H9 (cell line): ENCODE data around the gene SH3BP5L. TPM values are rescaled to one million over a fixed set of nuclear protein-coding genes. Genes with fewer than 3 reads are reported as not detected.

Experiments used
- DNase-seq: peaks from one replicate; pipeline ENCODE4 v3.0.0-alpha.2; 2017
- H2AFZ ChIP-seq: one replicate; pipeline ENCODE4 v1.6.1; 2013; ENCODE audit warnings: mild to moderate bottlenecking, low read length, control low read depth, moderate library complexity
- H2AK5ac ChIP-seq: 2 replicates; pipeline ENCODE4 v1.6.1; 2013; ENCODE audit warnings: low read length, control low read depth, mixed read lengths; ENCODE audit not compliant: insufficient read length
- H2BK120ac ChIP-seq: one replicate; pipeline ENCODE4 v1.6.1; 2013; ENCODE audit warnings: low read depth, mild to moderate bottlenecking, low read length, control low read depth, inconsistent platforms; ENCODE audit not compliant: poor library complexity, severe bottlenecking
- H2BK12ac ChIP-seq: 2 replicates; pipeline ENCODE4 v1.6.1; 2013; ENCODE audit warnings: low read length, control low read depth, mixed read lengths, low read depth; ENCODE audit not compliant: insufficient read length
- H2BK15ac ChIP-seq: 2 replicates; pipeline ENCODE4 v1.6.1; 2013; ENCODE audit warnings: low read depth, low read length, control low read depth
- H2BK20ac ChIP-seq: one replicate; pipeline ENCODE4 v1.6.1; 2013; ENCODE audit warnings: low read depth, mild to moderate bottlenecking, low read length, control low read depth, inconsistent platforms; ENCODE audit not compliant: poor library complexity, severe bottlenecking
- H2BK5ac ChIP-seq: 2 replicates; pipeline ENCODE4 v1.6.1; 2013; ENCODE audit warnings: low read length, control low read depth, mixed read lengths; ENCODE audit not compliant: insufficient read length
- H3K14ac ChIP-seq: 2 replicates; pipeline ENCODE4 v1.6.1; 2013; ENCODE audit warnings: low read length, control low read depth; ENCODE audit not compliant: insufficient read depth
- H3K18ac ChIP-seq: 2 replicates; pipeline ENCODE4 v1.6.1; 2013; ENCODE audit warnings: low read depth, mild to moderate bottlenecking, mixed read lengths, low read length, control low read depth; ENCODE audit not compliant: insufficient read length
- H3K23ac ChIP-seq: 2 replicates; pipeline ENCODE4 v1.6.1; 2013; ENCODE audit warnings: low read length, control low read depth, mixed read lengths, low read depth; ENCODE audit not compliant: insufficient read length
- H3K23me2 ChIP-seq: 2 replicates; pipeline ENCODE4 v1.6.1; 2013; ENCODE audit warnings: low read depth, mild to moderate bottlenecking, mixed read lengths, low read length, control low read depth; ENCODE audit not compliant: insufficient read length, poor library complexity, severe bottlenecking
- H3K27ac ChIP-seq: 2 replicates; pipeline ENCODE4 v1.5.1; 2013; ENCODE audit warnings: low read length, control low read depth, mixed read lengths, low read depth; ENCODE audit not compliant: insufficient read length
- H3K27me3 ChIP-seq: 2 replicates; pipeline ENCODE4 v1.6.1; 2013; ENCODE audit warnings: low read length, control low read depth, inconsistent platforms; ENCODE audit not compliant: insufficient read depth
- H3K4ac ChIP-seq: 2 replicates; pipeline ENCODE4 v1.6.1; 2013; ENCODE audit warnings: low read depth, mild to moderate bottlenecking, control low read depth, inconsistent platforms, low read length, moderate library complexity
- H3K4me1 ChIP-seq: 2 replicates; pipeline ENCODE4 v1.6.1; 2013; ENCODE audit warnings: low read length, control low read depth, inconsistent platforms; ENCODE audit not compliant: insufficient read depth
- H3K4me2 ChIP-seq: 2 replicates; pipeline ENCODE4 v1.6.1; 2013; ENCODE audit warnings: low read length, control low read depth, mixed read lengths; ENCODE audit not compliant: insufficient read length, insufficient read depth
- H3K56ac ChIP-seq: 2 replicates; pipeline ENCODE4 v1.6.1; 2013; ENCODE audit warnings: low read depth, mild to moderate bottlenecking, mixed read lengths, low read length, control low read depth; ENCODE audit not compliant: insufficient read length
- H3K79me1 ChIP-seq: 2 replicates; pipeline ENCODE4 v1.6.1; 2013; ENCODE audit warnings: low read depth, mild to moderate bottlenecking, moderate library complexity, low read length, control low read depth, inconsistent platforms; ENCODE audit not compliant: insufficient read depth, poor library complexity, severe bottlenecking
- H3K79me2 ChIP-seq: 2 replicates; pipeline ENCODE4 v1.6.1; 2013; ENCODE audit warnings: low read length, control low read depth, inconsistent platforms; ENCODE audit not compliant: insufficient read depth
- H3K9ac ChIP-seq: 2 replicates; pipeline ENCODE4 v1.6.1; 2013; ENCODE audit warnings: low read length, control low read depth, mixed read lengths; ENCODE audit not compliant: insufficient read length; ENCODE audit errors: extremely low read depth
- H3K9me3 ChIP-seq: one replicate; pipeline ENCODE4 v1.6.1; 2013; ENCODE audit warnings: low read depth, low read length, inconsistent platforms; ENCODE audit not compliant: control insufficient read depth
- H3T11ph ChIP-seq: one replicate; pipeline ENCODE4 v1.6.1; 2013; ENCODE audit warnings: mild to moderate bottlenecking, low read length, control low read depth, inconsistent platforms
- H4K20me1 ChIP-seq: one replicate; pipeline ENCODE4 v1.6.1; 2013; ENCODE audit not compliant: control insufficient read depth, insufficient read length, insufficient read depth
- H4K5ac ChIP-seq: 2 replicates; pipeline ENCODE4 v1.6.1; 2013; ENCODE audit warnings: low read depth, mild to moderate bottlenecking, mixed read lengths, low read length, control low read depth; ENCODE audit not compliant: insufficient read length
- H4K8ac ChIP-seq: replicated peaks from 2 replicates; pipeline ENCODE4 v1.6.1; 2013; ENCODE audit warnings: low read length, control low read depth, mixed read lengths, low read depth; ENCODE audit not compliant: insufficient read length
- H4K91ac ChIP-seq: 2 replicates; pipeline ENCODE4 v1.6.1; 2013; ENCODE audit warnings: low read depth, mild to moderate bottlenecking, moderate library complexity, mixed read lengths, low read length, control low read depth; ENCODE audit not compliant: insufficient read length
- H3K27ac Mint-ChIP-seq, 3 experiments: 2 replicates in 2 of 3; 3 replicates in 1 of 3; pipeline ENCODE4 v1.8.0; 2020 to 2021; ENCODE audit warnings: mixed read lengths in 3 of 3, mild to moderate bottlenecking in 1 of 3, moderate library complexity in 1 of 3
- H3K27me3 Mint-ChIP-seq: 2 replicates; pipeline ENCODE4 v1.8.0; 2021; ENCODE audit warnings: low read depth, mild to moderate bottlenecking, moderate library complexity, mixed read lengths
- H3K36me3 Mint-ChIP-seq, 3 experiments: 2 replicates in 2 of 3; 3 replicates in 1 of 3; pipeline ENCODE4 v1.8.0; 2020 to 2021; ENCODE audit warnings: low read depth in 3 of 3, mixed read lengths in 3 of 3; ENCODE audit not compliant: insufficient read depth in 1 of 3
- H3K4me1 Mint-ChIP-seq, 2 experiments: 2 replicates each; pipeline ENCODE4 v1.8.0; 2020; ENCODE audit warnings: mixed read lengths in 2 of 2
- H3K4me3 Mint-ChIP-seq, 2 experiments: 2 replicates in 1 of 2; 3 replicates in 1 of 2; pipeline ENCODE4 v1.8.0; 2020 to 2021; ENCODE audit warnings: mild to moderate bottlenecking in 2 of 2, mixed read lengths in 2 of 2, moderate library complexity in 1 of 2
- H3K9me3 Mint-ChIP-seq, 2 experiments: 2 replicates in 1 of 2; 3 replicates in 1 of 2; pipeline ENCODE4 v1.8.0; 2020; ENCODE audit warnings: mild to moderate bottlenecking in 2 of 2, mixed read lengths in 2 of 2, moderate library complexity in 1 of 2
- CTCF ChIP-seq: fragments of 200-600 bp; sonication (generic); conservative IDR thresholded peaks from 3 replicates; pipeline ENCODE4 v1.8.0; 2021; ENCODE audit warnings: antibody characterized with exemption, mild to moderate bottlenecking
- WGBS: extraction: QIAGEN DNeasy Blood & Tissue Kit; methylation state at CpG from one replicate; pipeline ENCODE4 v1.1.7; 2013; ENCODE audit warnings: missing lambda C conversion rate, low lambda C conversion rate, mixed read lengths; ENCODE audit not compliant: insufficient read length; ENCODE audit errors: extremely low coverage; 5-methylcytosine and 5-hydroxymethylcytosine counted together
- total RNA-seq: library from RNA; stranded (reverse); gene quantifications from 2 replicates; pipeline ENCODE4 v1.2.1, GENCODE V29; 2021

SH3BP5L gene
- total RNA-seq, 1 experiment from 2014 or later, result 27.6 TPM

GRCh38 chr1:248862695-248862997 lies 36.9 kb upstream of the SH3BP5L start:
- peaks cover 53% of the 10 kb centered on the region for H3K27me3 Mint-ChIP-seq
- Histone ChIP-seq H2BK5ac (no peak overlapping the region), H3K56ac (no peak overlapping the region), H2BK120ac (no peak overlapping the region), H3K9ac (peak overlapping the region; percentile 39), H3K79me2 (no peaks in the 10 kb centered on the region), H3K23me2 (peaks cover 22% of the 10 kb centered on the region), H2BK12ac (no peak overlapping the region), H3K14ac (peak overlapping the region; percentile 66; the same call in 1 of the 2 replicates), H4K5ac (no peak overlapping the region), H3K79me1 (no peaks in the 10 kb centered on the region), H3K18ac (peak overlapping the region; percentile 68), H2BK15ac (no peak overlapping the region), H3K4me1 (no peaks in the 10 kb centered on the region), H3K9me3 (no peaks in the 10 kb centered on the region), H3T11ph (no peak overlapping the region), H2BK20ac (no peak overlapping the region), H3K4ac (no peak overlapping the region), H3K4me2 (peak overlapping the region; percentile 91), H2AFZ (no peak overlapping the region), H3K27me3 (no peaks in the 10 kb centered on the region; the same call in 1 of the 2 replicates), H4K20me1 (no peaks in the 10 kb centered on the region), H3K27ac (no peak overlapping the region), H3K23ac (no peak overlapping the region), H4K8ac (no peak overlapping the region), H4K91ac (no peak overlapping the region), H2AK5ac (no peak overlapping the region)
- peaks cover 0 to 2% (median 0%) of the 10 kb centered on the region in 3 experiments; a peak in 1 of 7 replicates for H3K36me3 Mint-ChIP-seq
- H3K27ac Mint-ChIP-seq, result no peak overlapping the region
- WGBS, result no CpG with 5 or more reads among the region's 4 CpGs
- peak overlapping the region; percentile 74 to 78 for H3K4me3 Mint-ChIP-seq
- peaks cover 20 to 24% of the 10 kb centered on the region in 2 experiments for H3K4me1 Mint-ChIP-seq
- peaks cover 0 to 2% of the 10 kb centered on the region in 2 experiments; a peak in 2 of 5 replicates for H3K9me3 Mint-ChIP-seq
- TF ChIP-seq CTCF, result no peak
- DNase-seq, result no peak
